ENCODE data around the gene SAMD11.
"Not testable (repeated sequence)": the region's sequence is repeated elsewhere in the genome, so short reads cannot be mapped to it uniquely, and the experiment has no call there.

The SAMD11 gene

GRCh38 chr1:934991-935750, 11.4 kb downstream of the SAMD11 start:
- no peak for DNase-seq

GRCh38 chr1:935751-936231, 12.1 kb downstream of the SAMD11 start:
- peak; percentile 44 for DNase-seq

- DNase-seq = no peak
Measured at GRCh38 chr1:936348-937264, 12.9 kb downstream of the SAMD11 start.

- DNase-seq = no peak
Measured at GRCh38 chr1:937521-937920, 13.8 kb downstream of the SAMD11 start.

GRCh38 chr1:938088-938683, 14.5 kb downstream of the SAMD11 start:
- DNase-seq = peak; percentile 64

- DNase-seq = no peak
Measured at GRCh38 chr1:938711-939489, 15.2 kb downstream of the SAMD11 start.

GRCh38 chr1:939511-940106, 15.9 kb downstream of the SAMD11 start:
- no peak for DNase-seq

- peak; percentile 58 for DNase-seq
Measured at GRCh38 chr1:940107-941014, 16.6 kb downstream of the SAMD11 start.

- no peak for DNase-seq
Measured at GRCh38 chr1:941015-941587, 17.4 kb downstream of the SAMD11 start.

- peak; percentile 64 for DNase-seq
Measured at GRCh38 chr1:941588-942383, 18.1 kb downstream of the SAMD11 start.

- DNase-seq = no peak
Measured at GRCh38 chr1:942411-942821, 18.7 kb downstream of the SAMD11 start.

GRCh38 chr1:942864-943533, 19.3 kb downstream of the SAMD11 start:
- DNase-seq = no peak

GRCh38 chr1:943545-944340, 20.0 kb downstream of the SAMD11 start:
- no peak for DNase-seq

- DNase-seq = no peak
Measured at GRCh38 chr1:944341-945325, 20.9 kb downstream of the SAMD11 start.

- DNase-seq = no peak
Measured at GRCh38 chr1:945688-946556, 22.2 kb downstream of the SAMD11 start.

GRCh38 chr1:946811-947210, 23.1 kb downstream of the SAMD11 start:
- not testable (repeated sequence) for DNase-seq

Data from hematopoietic multipotent progenitor cell treated with erythropoietin and hydrocortisone succinate and interleukin-3 and kit ligand, for 4 days (in vitro differentiated cells).